ENCODE measurements around the gene EVA1B. TPM values are rescaled to one million over a fixed set of nuclear protein-coding genes. Genes with fewer than 3 reads are reported as not detected.

The EVA1B gene
- total RNA-seq, 1 experiment from 2014 or later, result 25.1 TPM

GRCh38 chr1:36328088-36328480, 4.6 kb upstream of the EVA1B start:
- DNase-seq (ENCODE audit: low read depth, low spot score) (no peak), ATAC-seq (no peak)
- Histone ChIP-seq H3K9me3 (ENCODE audit: control insufficient read depth in 1 of 2, insufficient read depth in 1 of 2, low read depth in 1 of 2, low read length in 2 of 2) (no peaks in the 10 kb centered on the region), H3K79me2 (ENCODE audit: insufficient read depth, low read length) (peaks cover under 1% of the 10 kb centered on the region; the same call in 1 of the 2 replicates), H3K9ac (ENCODE audit: low read length) (no peak overlapping the region), H3K27me3 (ENCODE audit: insufficient read depth, low read length) (no peaks in the 10 kb centered on the region), H3K36me3 (ENCODE audit: control insufficient read depth in 1 of 2, insufficient read depth in 2 of 2, low read length in 2 of 2) (no peaks in the 10 kb centered on the region), H3K27ac (ENCODE audit: low read depth, low read length) (no peak overlapping the region), H3K4me2 (ENCODE audit: low read length) (no peak overlapping the region), H3K4me1 (ENCODE audit: control insufficient read depth in 1 of 2, insufficient read depth in 2 of 2, low read length in 2 of 2) (peaks cover 16 to 40% of the 10 kb centered on the region in 2 experiments), H3K9me2 (ENCODE audit: insufficient read depth) (no peaks in the 10 kb centered on the region), H4K20me1 (ENCODE audit: insufficient read depth) (no peaks in the 10 kb centered on the region), H3K4me3 (replicated peaks in 1 of 2; ENCODE audit: low read depth in 1 of 2, low read length in 2 of 2) (no peak overlapping the region), H2AFZ (ENCODE audit: low read depth, low read length, poor library complexity, severe bottlenecking) (no peak overlapping the region)
- ChIA-PET CTCF (no interaction called here), RAD21 (ENCODE audit: low non-redundant PET in 1 of 2, low total read pairs in 2 of 2, uncharacterized antibody in 2 of 2, unreplicated experiment in 2 of 2) (no interaction called here), POLR2A (no interaction called here)
- intact Hi-C loops (cut with micrococcal nuclease), result no loop called here
- no TSS peak for BruUV-seq (replicated peaks)
- TF ChIP-seq EZH2 (IDR thresholded peaks at IDR 0.05), result no peak
- no peak for TF ChIP-seq TCF7L2 (IDR thresholded peaks at IDR 0.05; ENCODE audit: borderline replicate concordance, extremely low read depth, insufficient read depth, insufficient read length)

GRCh38 chr1:36327421-36328087, 4.1 kb upstream of the EVA1B start:
- no peak overlapping the region for H3K27ac ChIP-seq (ENCODE audit: low read depth, low read length)
- ATAC-seq, result no peak
- POLR2A ChIA-PET, result no interaction called here
- TF ChIP-seq FOSL1 (IDR thresholded peaks at IDR 0.05; ENCODE audit: low read depth) (no peak), ZBTB33 (IDR thresholded peaks at IDR 0.05; ENCODE audit: extremely low read depth, insufficient replicate concordance, low read length) (no peak), CTCF (IDR thresholded peaks at IDR 0.05 in 2 of 3, conservative IDR thresholded peaks at IDR 0.05 in 1 of 3; ENCODE audit: borderline replicate concordance in 1 of 3, insufficient read depth in 1 of 3, low read depth in 2 of 3, low read length in 2 of 3) (no peak), POLR2AphosphoS5 (IDR thresholded peaks at IDR 0.05; ENCODE audit: low read depth, low read length) (no peak)
- intact Hi-C loops (cut with micrococcal nuclease), result no loop called here
- DNase-seq (ENCODE audit: low read depth, low spot score), result no peak
- no peak overlapping the region for H3K9ac ChIP-seq (ENCODE audit: low read length)
- no peaks in the 10 kb centered on the region for H3K27me3 ChIP-seq (ENCODE audit: insufficient read depth, low read length)
- RAD21 ChIA-PET (ENCODE audit: low non-redundant PET in 1 of 2, low total read pairs in 2 of 2, uncharacterized antibody in 2 of 2, unreplicated experiment in 2 of 2), result no interaction called here
- H3K9me3 ChIP-seq (ENCODE audit: control insufficient read depth in 1 of 2, insufficient read depth in 1 of 2, low read depth in 1 of 2, low read length in 2 of 2), result no peaks in the 10 kb centered on the region
- H3K4me2 ChIP-seq (ENCODE audit: low read length), result no peak overlapping the region
- H3K4me3 ChIP-seq (replicated peaks in 1 of 2; ENCODE audit: low read depth in 1 of 2, low read length in 2 of 2), result no peak overlapping the region
- no peaks in the 10 kb centered on the region for H3K9me2 ChIP-seq (ENCODE audit: insufficient read depth)
- CTCF ChIA-PET, result no interaction called here
- peaks cover 4% of the 10 kb centered on the region; the same call in 1 of the 2 replicates for H3K79me2 ChIP-seq (ENCODE audit: insufficient read depth, low read length)
- no peak overlapping the region for H2AFZ ChIP-seq (ENCODE audit: low read depth, low read length, poor library complexity, severe bottlenecking)
- peaks cover 16 to 45% of the 10 kb centered on the region in 2 experiments for H3K4me1 ChIP-seq (ENCODE audit: control insufficient read depth in 1 of 2, insufficient read depth in 2 of 2, low read length in 2 of 2)
- H3K36me3 ChIP-seq (ENCODE audit: control insufficient read depth in 1 of 2, insufficient read depth in 2 of 2, low read length in 2 of 2), result no peaks in the 10 kb centered on the region
- H4K20me1 ChIP-seq (ENCODE audit: insufficient read depth), result no peaks in the 10 kb centered on the region
- no TSS peak for BruUV-seq (replicated peaks)
